PFSK-1 (cell line): ENCODE results near the gene ERC2.

Source experiments
- FOXP2 ChIP-seq: optimal IDR thresholded peaks from 2 replicates; pipeline ENCODE3; 2011; ENCODE audit warnings: borderline replicate concordance, control low read depth, inconsistent platforms; ENCODE audit not compliant: insufficient read depth; ENCODE audit errors: extremely low read length, extremely low read depth
- POLR2AphosphoS5 ChIP-seq: IDR thresholded peaks from 2 replicates; pipeline ENCODE4 v1.6.1; 2012; ENCODE audit warnings: low read depth, mild to moderate bottlenecking, control low read depth, low read length, moderate library complexity
- REST ChIP-seq, 2 experiments: IDR thresholded peaks; 2 replicates each; pipeline versions ENCODE4 v1.6.1 to v1.8.0; 2011 to 2012; ENCODE audit warnings: low read depth in 2 of 2, low read length in 2 of 2, control low read depth in 1 of 2, inconsistent platforms in 1 of 2, mild to moderate bottlenecking in 1 of 2, moderate library complexity in 1 of 2; ENCODE audit not compliant: insufficient read depth in 1 of 2
- SIN3A ChIP-seq: IDR thresholded peaks from 2 replicates; pipeline ENCODE4 v1.6.1; 2012; ENCODE audit warnings: mild to moderate bottlenecking, low read length, moderate library complexity, borderline replicate concordance; ENCODE audit not compliant: insufficient read depth
- TAF1 ChIP-seq: IDR thresholded peaks from 2 replicates; pipeline ENCODE4 v1.6.1; 2012; ENCODE audit warnings: low read length, control low read depth, borderline replicate concordance; ENCODE audit not compliant: insufficient read depth

- TF ChIP-seq REST (IDR thresholded peaks at IDR 0.05; ENCODE audit: insufficient read depth in 1 of 2, low read depth in 2 of 2, low read length in 2 of 2): no peak
- TF ChIP-seq POLR2AphosphoS5: no peak
- no peak for TF ChIP-seq SIN3A
- no peak for TF ChIP-seq TAF1
- TF ChIP-seq FOXP2: no peak
Measured at GRCh38 chr3:55697177-55697865, 770.9 kb downstream of the ERC2 start.
